ENCODE results near the gene PTGS1.
"Not testable (repeated sequence)": the region's sequence is repeated elsewhere in the genome, so short reads cannot be mapped to it uniquely, and the experiment has no call there.

The PTGS1 gene

GRCh38 chr9:122370869-122371755 is at the start of gene PTGS1:
Gene PTGS1, plus strand, starts transcription at chr9:122371024. Its CDS starts 61 bp downstream, at chr9:122371085.
- peak; percentile 68 for DNase-seq (ENCODE audit: low spot score)

DNA sequence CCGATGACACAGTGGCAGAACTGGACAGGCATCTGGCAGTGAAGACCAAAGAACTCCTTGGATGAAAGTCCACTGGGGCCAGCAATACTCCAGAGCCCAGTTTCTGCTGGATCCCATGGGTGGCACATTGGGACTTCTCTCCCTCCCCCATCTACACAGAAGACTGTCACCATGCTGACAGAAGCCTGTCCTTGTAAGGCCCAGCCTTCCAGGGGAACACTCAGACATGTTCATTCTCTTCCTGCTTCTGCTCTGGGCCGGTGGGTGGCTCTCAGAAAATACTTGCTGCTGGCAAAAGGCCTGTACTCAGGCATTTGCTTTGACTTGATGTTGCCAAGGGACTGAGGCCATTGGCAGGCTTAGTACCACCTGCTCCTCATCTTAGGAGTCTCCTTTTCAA is 48.3 kb upstream of the PTGS1 start:
- no peak for DNase-seq (ENCODE audit: low spot score)

DNA sequence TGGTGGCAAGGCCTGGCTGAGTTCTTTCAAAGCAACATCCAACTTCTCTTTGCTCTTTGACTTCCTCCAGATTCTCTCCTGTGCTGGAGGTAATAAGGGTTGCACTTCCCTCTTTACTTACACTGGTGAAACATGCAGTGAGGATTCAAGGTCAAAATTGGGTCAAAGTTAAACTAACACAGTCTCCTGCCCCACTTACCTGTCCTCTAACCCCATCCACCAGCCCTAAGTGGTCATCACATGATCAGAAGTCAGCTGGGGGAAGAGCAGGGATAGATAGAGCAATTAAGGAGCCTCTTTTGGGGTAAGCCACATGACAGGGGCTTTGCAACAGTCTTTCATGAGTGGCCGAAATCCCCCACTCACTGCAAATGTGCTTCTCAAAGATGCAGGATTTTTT is 46.2 kb upstream of the PTGS1 start:
- not testable (repeated sequence) for DNase-seq (ENCODE audit: low spot score)

- DNase-seq (ENCODE audit: low spot score), result no peak
Measured at GRCh38 chr9:122325124-122325523, 45.7 kb upstream of the PTGS1 start.

- DNase-seq (ENCODE audit: low spot score), result no peak
Measured at GRCh38 chr9:122327175-122327574, 43.6 kb upstream of the PTGS1 start.

DNA sequence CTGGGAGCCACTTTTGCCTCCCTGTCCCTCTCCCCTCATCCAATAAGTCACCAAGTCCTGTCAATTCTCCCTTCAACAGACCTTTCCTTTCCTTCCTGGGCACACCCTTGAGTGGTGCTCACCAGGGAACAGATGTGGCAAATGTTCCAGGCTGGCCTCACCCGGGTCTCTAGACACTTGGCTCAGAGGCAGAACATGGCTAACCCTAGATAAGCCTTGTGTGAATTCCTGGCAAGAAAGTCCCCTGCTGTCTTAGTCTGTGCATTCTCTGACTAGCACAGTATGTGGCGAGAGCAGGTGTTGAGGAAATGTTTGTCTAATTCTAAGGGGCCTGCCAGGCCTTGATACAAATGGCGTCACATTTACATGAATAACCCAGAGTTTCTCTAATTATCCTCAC is 41.2 kb upstream of the PTGS1 start:
- DNase-seq (ENCODE audit: low spot score), result no peak

- not testable (repeated sequence) for DNase-seq (ENCODE audit: low spot score)
Measured at GRCh38 chr9:122330466-122330865, 40.4 kb upstream of the PTGS1 start.

DNA sequence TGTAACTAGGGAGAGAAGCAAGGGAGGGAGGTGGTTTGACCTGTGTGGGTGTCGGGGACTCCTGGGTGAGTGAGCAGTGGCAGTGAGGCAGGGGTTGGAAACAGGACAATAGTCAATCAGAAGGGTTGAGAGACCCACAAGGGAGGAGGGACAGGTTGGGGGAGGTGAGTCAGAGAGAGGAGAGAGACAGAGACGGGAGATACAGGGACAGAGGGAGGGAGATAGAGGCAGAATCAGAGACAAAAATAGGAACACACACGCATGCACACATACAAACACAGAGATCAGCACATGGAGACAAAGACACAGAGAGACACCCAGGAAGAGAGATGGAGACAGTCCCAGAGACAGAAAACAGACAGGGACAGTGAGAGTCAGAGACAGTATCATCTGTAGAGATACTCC is 39.3 kb upstream of the PTGS1 start:
- no peak for DNase-seq (ENCODE audit: low spot score)

DNA sequence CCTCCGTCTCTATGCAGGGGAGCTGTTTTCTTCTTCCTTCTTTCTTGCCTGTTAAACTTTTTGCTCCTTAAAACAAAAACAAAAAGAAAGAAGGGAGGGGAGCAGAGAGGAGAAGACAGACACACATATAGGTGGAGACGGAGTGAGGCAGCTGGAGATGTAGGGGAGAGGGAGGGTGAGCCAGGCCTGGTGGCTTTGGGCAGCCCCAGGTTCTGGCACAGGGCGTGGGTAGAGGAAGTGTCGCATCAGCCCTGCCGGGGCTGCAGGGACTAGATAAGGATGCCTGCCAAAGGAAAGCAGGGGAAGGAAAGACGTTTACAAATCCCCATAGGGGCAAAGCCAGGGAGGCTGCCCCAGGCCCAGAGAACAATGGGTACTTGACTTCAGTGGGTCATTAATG is 38.7 kb upstream of the PTGS1 start:
- no peak for DNase-seq (ENCODE audit: low spot score)

GRCh38 chr9:122332644-122333043 is 38.2 kb upstream of the PTGS1 start:
- DNase-seq (ENCODE audit: low spot score), result no peak

- DNase-seq (ENCODE audit: low spot score), result no peak
Measured at GRCh38 chr9:122333169-122333808, 37.5 kb upstream of the PTGS1 start.

DNA sequence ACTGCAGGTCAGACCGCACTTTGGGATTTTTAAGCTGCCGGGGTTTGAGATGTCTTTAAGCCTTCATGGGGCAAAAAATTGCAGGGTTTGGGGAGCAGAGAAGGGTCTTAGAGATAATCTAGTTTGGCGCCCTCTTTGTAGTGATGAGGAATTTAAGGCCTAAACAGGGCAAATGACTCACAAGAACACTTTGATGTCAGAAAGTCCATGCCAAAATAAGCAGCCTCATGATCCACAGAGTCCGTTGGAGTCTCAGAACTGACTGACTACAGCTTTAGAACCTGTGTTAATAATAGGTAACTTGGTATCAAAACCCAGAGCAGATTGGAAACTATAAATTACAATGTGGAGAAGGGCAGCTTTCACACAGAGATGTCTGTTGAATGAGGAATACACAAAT is 35.9 kb upstream of the PTGS1 start:
- no peak for DNase-seq (ENCODE audit: low spot score)

DNA sequence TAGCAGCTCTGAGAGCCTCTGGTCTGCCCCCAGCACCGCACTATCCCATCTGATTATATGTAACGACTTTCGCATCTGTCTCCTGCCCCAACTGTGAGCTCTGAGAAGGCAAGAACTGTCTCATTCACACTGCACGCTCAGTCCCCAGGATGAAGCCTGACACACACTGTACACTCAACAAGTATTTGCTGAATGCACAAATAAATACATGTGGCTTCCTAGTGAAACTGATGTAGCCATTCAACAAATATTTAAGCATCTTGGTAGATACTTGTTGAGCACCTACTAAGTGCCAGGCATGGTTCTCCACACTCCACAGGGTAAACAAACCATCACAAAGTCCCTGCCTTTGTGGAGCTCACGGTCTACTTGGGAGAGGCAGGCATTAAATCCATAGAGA is 34.6 kb upstream of the PTGS1 start:
- DNase-seq (ENCODE audit: low spot score), result no peak

DNA sequence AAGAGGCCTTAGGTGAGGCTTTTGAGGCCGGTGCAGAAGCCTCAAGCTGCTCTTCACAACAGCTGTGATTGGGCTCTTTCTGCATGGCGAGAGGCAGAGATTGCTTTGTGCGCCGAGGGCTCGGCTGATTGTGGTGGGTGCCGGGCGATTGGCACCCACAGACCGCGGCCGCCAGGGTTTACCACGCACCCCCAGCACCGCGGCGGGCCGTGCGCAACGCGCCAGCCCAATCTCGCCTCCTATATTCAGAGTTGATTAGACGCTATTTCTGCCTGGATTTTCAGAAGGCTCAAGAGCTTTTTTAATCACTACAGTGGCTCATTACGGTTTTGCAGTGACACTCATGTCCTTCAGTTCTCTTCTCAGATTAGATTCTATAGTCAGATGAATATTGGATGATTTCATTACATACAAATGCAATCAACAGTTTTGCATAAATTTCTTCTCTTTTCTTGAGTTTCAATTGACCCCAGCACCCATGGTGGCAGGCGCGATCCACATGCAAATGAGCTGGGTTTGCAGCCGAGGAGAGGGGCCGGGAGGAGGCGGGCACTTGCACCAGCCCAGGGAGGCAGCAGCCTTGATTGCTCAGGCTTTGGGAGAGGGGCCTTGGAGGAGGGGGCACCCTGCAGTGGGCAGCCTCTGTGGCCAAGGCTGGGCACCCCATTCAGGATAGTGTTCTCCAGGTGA is 33.8 kb upstream of the PTGS1 start:
- DNase-seq (ENCODE audit: low spot score), result no peak

- no peak for DNase-seq (ENCODE audit: low spot score)
Measured at GRCh38 chr9:122337556-122337929, 33.3 kb upstream of the PTGS1 start.

DNA sequence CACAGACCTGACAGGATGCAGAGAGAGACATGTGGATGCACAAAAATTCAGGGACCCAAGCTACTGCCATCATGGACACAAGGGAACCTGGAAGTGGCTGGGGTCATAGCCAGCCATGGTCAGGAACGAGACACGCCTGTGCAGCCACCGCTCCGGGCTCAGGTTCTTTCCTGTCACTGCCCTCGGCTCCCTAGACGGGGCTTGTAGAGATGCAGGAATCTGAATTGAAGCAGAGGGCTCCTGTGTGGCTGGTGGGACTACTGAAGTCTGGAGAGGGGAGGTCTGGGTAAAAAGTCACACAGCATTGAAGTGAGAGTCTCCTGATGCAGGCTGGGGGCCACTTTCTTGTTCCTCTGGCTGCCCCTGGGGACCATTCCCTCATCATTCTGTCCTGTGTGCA is 32.3 kb upstream of the PTGS1 start:
- DNase-seq (ENCODE audit: low spot score), result no peak

DNA sequence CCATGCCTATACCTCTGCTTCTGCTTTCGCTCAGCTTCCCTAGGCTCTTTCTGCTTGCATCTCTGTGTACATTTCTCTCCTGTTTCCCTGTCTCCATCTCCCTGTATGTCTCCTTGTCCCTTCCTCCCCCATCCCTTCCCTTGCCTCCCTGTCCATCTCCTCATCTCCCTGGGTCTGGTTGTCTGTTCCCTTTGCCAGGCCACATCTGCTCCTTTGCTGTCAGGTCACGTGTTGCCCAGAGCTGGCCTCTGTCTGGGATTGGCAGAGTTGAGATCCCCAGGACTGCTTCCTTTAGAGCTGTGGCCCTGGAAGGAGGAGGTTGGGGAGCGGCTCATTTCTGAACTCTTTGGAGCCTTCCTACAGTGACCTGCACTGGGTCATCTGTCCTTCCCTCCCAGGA is 31.8 kb upstream of the PTGS1 start:
- DNase-seq (ENCODE audit: low spot score), result no peak

DNA sequence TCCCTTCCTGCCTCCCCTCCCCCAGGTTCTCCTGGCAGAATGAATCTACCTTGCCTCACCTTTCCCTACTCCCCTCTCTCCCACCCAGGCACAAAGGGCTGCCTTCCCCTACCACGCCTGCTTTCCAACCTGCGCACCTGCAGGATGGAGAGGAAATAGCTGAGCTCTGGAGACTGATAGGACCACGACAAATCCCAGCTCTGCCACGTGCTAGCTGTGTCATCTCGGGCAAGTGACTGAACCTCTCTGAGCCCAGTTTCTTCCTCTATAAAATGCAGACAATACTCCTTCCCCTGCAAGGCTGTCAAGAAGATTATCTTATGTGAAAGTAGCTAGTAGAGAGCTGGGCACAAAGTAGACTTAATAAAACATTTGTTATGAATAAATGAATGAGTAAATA is 31.2 kb upstream of the PTGS1 start:
- DNase-seq (ENCODE audit: low spot score), result no peak

DNA sequence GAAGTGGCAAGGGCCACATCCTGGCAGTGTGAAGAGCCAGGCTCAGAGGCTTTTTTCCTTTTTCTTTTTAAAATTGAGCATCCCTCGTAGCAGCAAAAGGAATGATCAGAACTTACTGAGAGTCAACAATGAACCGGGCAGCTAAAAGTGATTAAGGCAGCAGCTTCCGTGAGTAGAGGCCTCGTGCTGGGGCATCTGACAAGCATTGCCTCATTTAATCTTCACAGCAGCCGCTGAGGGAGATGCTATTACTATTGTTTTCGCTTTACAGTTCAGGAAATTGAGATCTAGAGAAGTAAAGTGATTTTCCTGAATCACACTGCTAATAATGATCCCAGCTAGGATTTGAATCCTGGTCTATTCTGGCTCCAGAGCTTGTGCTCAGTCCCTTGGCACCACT is 30.7 kb upstream of the PTGS1 start:
- DNase-seq (ENCODE audit: low spot score), result no peak

DNA sequence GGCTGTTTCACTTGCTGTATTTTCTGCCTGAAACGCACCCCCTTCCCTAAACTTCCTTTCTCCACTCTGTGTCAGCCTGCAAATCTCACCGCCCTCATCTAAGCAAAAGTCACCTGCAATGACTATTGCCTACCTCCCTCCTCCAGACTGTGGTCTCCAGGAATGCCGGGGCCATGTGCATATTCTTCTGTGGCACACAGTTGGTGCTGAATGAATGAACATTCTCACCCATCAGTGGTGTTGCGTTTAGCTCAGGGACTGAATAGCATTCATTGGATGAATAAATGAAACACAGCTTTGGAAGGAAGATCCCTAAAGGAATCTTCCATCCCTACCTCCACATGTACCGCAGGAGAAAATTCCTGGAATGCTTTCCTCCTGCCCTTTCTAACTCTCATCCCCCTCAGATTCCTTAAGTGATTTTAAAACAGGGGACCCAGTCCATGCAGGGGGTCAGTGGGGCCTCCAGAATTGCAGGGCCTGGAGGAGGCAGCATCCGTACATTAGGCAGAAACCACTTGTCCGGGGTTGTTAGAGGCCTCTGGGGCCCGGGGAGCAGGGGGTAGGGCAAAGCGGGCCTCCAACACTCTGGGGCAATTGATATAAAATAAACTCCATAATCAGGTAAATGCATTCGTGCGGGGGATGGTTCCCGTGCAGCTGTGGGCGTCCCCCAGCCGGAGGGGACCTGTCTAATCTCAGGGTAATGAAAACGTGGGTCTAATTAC is 28.3 kb upstream of the PTGS1 start:
- DNase-seq (ENCODE audit: low spot score), result no peak

GRCh38 chr9:122346478-122347347 is 24.1 kb upstream of the PTGS1 start:
- DNase-seq (ENCODE audit: low spot score), result peak; percentile 66

All from ecto neural progenitor cell (in vitro differentiated cells).